KMS-11 (cell line): ENCODE results near the gene ZNG1A.
A peak's percentile ranks its signal among the peaks of the same experiment; 100 is the strongest.
"Not testable (repeated sequence)": the region's sequence is repeated elsewhere in the genome, so short reads cannot be mapped to it uniquely, and the experiment has no call there.

ENCODE experiments used
- H2AFZ ChIP-seq: fragments of 200-600 bp; sonication (generic); 2 replicates; pipeline ENCODE4 v1.6.1; 2016; ENCODE audit warnings: antibody characterized with exemption, mixed run types, low read depth
- H3K27ac ChIP-seq: fragments of 200-600 bp; sonication (generic); 2 replicates; pipeline ENCODE4 v1.6.1; 2016; ENCODE audit warnings: mild to moderate bottlenecking, mixed run types
- H3K27me3 ChIP-seq: fragments of 200-600 bp; sonication (generic); 2 replicates; pipeline ENCODE4 v1.6.1; 2017; ENCODE audit warnings: mild to moderate bottlenecking, low read depth, mixed run types, moderate library complexity; ENCODE audit not compliant: insufficient read depth
- H3K36me3 ChIP-seq: fragments of 200-600 bp; sonication (generic); 2 replicates; pipeline ENCODE4 v1.6.1; 2017; ENCODE audit warnings: mild to moderate bottlenecking, mixed run types; ENCODE audit not compliant: insufficient read depth
- H3K4me1 ChIP-seq: fragments of 200-600 bp; sonication (generic); 2 replicates; pipeline ENCODE4 v1.6.1; 2016; ENCODE audit warnings: mild to moderate bottlenecking, low read depth, mixed run types; ENCODE audit not compliant: poor library complexity, severe bottlenecking
- H3K4me2 ChIP-seq: fragments of 200-600 bp; sonication (generic); 2 replicates; pipeline ENCODE4 v1.7.0; 2016; ENCODE audit warnings: mild to moderate bottlenecking, mixed run types
- H3K4me3 ChIP-seq: fragments of 200-600 bp; sonication (generic); IDR thresholded peaks from 2 replicates; pipeline ENCODE4 v1.6.1; 2017; ENCODE audit warnings: low read depth, low read length, mixed read lengths; ENCODE audit not compliant: insufficient read depth
- H3K79me2 ChIP-seq: fragments of 200-600 bp; sonication (generic); 2 replicates; pipeline ENCODE4 v1.6.1; 2016; ENCODE audit warnings: low read depth, mixed run types; ENCODE audit not compliant: insufficient read depth
- H3K9ac ChIP-seq: fragments of 200-600 bp; sonication (generic); 2 replicates; pipeline ENCODE4 v1.6.1; 2016; ENCODE audit warnings: mild to moderate bottlenecking, mixed run types
- H4K20me1 ChIP-seq: fragments of 200-600 bp; sonication (generic); 2 replicates; pipeline ENCODE4 v1.6.1; 2016; ENCODE audit warnings: mild to moderate bottlenecking, mixed run types; ENCODE audit not compliant: insufficient read depth
- TF ChIP-seq, protein P1 (sequence below): fragments of 200-600 bp; sonication (generic); conservative IDR thresholded peaks from 2 replicates; pipeline ENCODE4 v1.6.1; 2017; ENCODE audit warnings: low read depth, mild to moderate bottlenecking, antibody characterized with exemption, low read length, moderate library complexity, mixed read lengths

Gene ZNG1A

DNA sequence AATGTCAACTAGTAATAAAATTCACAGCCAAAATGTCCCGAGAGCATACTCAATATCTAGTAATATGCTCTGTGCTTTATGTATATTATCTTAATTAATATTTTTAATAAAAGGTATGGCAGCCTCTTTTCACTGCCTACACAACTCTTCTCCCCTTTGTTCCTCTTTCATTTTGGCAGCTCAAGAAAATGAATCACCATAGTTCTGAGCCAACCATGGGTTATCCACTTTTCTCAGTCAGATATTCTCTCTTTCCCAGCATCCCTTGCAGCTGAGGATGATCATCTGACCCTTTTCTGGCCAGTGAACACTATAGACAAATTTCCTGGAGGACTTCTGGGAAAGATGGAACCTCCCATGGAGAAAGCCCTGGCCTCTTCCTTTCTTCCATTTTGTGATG, 27.6 kb upstream of the ZNG1A start:
- H3K27me3 ChIP-seq: no peaks in the 10 kb centered on the region
- no peaks in the 10 kb centered on the region for H3K79me2 ChIP-seq
- TF ChIP-seq, protein P1, sequence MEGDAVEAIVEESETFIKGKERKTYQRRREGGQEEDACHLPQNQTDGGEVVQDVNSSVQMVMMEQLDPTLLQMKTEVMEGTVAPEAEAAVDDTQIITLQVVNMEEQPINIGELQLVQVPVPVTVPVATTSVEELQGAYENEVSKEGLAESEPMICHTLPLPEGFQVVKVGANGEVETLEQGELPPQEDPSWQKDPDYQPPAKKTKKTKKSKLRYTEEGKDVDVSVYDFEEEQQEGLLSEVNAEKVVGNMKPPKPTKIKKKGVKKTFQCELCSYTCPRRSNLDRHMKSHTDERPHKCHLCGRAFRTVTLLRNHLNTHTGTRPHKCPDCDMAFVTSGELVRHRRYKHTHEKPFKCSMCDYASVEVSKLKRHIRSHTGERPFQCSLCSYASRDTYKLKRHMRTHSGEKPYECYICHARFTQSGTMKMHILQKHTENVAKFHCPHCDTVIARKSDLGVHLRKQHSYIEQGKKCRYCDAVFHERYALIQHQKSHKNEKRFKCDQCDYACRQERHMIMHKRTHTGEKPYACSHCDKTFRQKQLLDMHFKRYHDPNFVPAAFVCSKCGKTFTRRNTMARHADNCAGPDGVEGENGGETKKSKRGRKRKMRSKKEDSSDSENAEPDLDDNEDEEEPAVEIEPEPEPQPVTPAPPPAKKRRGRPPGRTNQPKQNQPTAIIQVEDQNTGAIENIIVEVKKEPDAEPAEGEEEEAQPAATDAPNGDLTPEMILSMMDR: no peak
- no peak overlapping the region for H2AFZ ChIP-seq
- no peak overlapping the region for H3K4me3 ChIP-seq
- H3K36me3 ChIP-seq: no peaks in the 10 kb centered on the region
- H3K4me1 ChIP-seq: no peaks in the 10 kb centered on the region
- H3K9ac ChIP-seq: no peak overlapping the region
- H4K20me1 ChIP-seq: no peaks in the 10 kb centered on the region
- H3K4me2 ChIP-seq: no peak overlapping the region
- H3K27ac ChIP-seq: no peak overlapping the region

DNA sequence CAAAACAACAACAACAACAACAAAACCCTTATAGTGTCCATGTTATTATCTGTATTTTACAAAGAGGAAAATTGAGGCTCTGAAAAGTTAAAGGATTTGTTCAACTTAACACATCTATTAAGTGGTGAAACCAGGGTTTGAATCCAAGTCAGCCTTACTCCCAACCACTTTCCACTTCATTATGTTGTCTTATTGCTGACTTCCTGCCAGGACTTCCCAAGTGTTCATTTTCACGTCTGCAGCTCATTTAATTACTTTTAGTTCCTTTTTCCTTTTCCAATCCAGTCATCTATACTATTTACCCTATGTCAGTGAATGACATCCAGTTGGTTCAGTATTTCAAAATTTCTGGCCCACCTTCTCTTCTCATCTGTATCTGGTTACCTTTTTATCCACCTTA, 20.7 kb upstream of the ZNG1A start:
- H4K20me1 ChIP-seq, H3K27me3 ChIP-seq, H3K4me2 ChIP-seq, H3K4me3 ChIP-seq, H3K9ac ChIP-seq, H3K79me2 ChIP-seq, H3K4me1 ChIP-seq, H3K27ac ChIP-seq, H2AFZ ChIP-seq, H3K36me3 ChIP-seq: not testable (repeated sequence)

DNA sequence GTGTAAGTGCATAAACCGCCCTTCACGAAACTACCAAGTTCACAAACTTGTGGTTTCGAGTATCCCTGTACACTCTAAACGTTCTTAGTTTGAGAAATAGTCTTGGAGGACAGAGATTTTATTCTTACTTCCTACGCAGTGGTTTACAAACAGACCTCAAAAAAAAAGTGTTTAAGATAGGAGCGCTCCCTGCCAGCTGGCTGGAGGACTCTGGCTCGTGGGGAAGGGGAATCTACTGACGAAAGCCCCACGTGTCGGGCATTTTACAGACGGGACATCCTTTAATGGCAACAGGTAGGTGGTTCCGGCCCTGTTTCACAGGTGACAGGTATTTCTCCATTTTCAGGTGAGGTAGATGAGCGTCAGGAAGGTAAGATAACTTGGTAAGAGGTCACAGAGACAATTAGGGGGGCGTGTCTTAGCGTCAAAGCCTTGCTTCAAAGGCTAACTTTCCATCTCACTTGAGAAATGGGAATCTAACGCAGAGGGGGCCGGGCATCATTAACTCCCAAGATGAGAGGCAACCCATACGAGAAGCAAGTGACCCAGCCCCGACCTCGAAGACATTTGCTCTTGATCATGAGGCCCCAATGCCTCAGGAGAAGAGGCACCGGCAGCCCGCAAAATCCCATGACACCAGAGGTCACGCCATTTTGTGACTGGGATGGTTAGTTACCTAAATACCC, 573 bp downstream of the ZNG1A start:
- peak overlapping the region; percentile 42; the same call in 1 of the 2 replicates for H3K4me2 ChIP-seq
- H2AFZ ChIP-seq, H4K20me1 ChIP-seq, H3K4me1 ChIP-seq, H3K79me2 ChIP-seq, H3K4me3 ChIP-seq, H3K36me3 ChIP-seq, H3K27me3 ChIP-seq, H3K27ac ChIP-seq: not testable (repeated sequence)
- H3K9ac ChIP-seq: peak overlapping the region; percentile 25; the same call in 1 of the 2 replicates

DNA sequence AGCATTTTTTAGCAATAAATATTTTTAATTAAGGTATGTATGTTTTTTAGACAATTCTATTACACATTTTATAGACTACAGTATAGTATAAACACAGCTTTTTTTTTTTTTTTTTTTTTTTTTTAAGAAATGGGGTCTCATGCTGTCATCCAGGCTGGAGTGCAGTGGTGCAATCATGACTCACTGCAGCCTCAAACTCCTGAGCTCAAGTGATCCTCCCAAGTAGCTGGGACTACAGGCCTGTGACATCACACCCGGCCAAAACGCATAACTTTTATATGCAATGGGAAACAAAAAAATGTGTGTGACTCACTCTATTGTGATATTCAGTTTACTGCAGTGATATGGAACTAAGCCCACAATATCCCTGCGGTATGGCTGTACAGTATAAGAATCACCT, 9.1 kb downstream of the ZNG1A start:
- H3K79me2 ChIP-seq, H3K27me3 ChIP-seq, H3K4me2 ChIP-seq, H3K9ac ChIP-seq, H3K36me3 ChIP-seq, H3K4me1 ChIP-seq, H2AFZ ChIP-seq, H3K4me3 ChIP-seq, H4K20me1 ChIP-seq, H3K27ac ChIP-seq: not testable (repeated sequence)

DNA sequence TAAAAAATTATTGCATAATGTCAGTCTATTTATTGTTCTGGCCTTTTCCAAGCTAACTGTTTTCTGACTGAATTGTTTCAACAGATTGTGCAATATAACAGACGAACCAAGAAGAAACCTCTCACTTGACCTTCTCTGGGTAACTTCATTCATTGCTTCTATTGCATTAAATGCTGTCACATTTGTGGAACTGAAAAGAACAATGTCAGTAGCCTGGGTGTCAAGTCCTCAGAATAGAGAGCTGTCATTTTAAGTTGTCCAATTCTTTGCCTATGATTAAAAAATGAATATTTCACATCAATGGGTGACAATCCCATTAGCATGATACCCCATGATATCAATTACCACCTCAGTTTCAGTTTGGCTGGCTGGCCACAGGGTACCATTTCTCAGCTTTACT, 19.0 kb downstream of the ZNG1A start:
- not testable (repeated sequence) for H4K20me1 ChIP-seq, H3K27me3 ChIP-seq, H3K79me2 ChIP-seq, H3K36me3 ChIP-seq, H3K4me3 ChIP-seq, H3K4me1 ChIP-seq, H3K9ac ChIP-seq, H3K27ac ChIP-seq, H2AFZ ChIP-seq, H3K4me2 ChIP-seq

DNA sequence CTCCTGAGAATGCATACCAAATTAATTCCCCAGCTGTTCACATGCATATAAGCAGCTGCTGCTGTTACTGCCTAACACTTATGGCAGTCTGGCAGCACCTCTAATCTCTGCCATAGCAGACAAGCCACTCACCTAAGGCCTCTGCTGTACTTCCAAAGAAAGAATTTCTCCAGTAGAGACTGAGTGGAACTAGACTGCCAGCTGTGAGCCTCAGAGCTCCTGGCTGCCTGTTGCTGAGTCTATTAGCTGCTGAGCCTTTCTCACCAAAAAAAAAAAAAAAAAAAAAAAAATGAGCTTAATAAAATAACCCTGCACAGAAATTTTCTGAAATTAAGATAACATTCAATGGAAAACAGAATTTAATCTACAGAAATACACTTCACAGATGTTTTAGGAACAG, 27.7 kb downstream of the ZNG1A start:
- H3K4me3 ChIP-seq, H3K79me2 ChIP-seq, H3K27ac ChIP-seq, H3K9ac ChIP-seq, H3K36me3 ChIP-seq, H3K4me2 ChIP-seq, H2AFZ ChIP-seq, H3K4me1 ChIP-seq, H3K27me3 ChIP-seq, H4K20me1 ChIP-seq: not testable (repeated sequence)

DNA sequence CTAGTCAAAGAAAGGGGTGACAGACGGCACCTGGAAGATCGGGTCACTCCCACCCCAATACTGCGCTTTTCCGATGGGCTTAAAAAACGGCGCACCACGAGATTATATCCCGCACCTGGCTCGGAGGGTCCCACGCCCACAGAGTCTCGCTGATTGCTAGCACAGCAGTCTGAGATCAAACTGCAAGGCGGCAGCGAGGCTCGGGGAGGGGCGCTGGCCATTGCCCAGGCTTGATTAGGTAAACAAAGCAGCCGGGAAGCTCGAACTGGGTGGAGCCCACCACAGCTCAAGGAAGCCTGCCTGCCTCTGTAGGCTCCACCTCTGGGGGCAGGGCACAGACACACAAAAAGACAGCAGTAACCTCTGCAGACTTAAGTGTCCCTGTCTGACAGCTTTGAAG, 39.0 kb downstream of the ZNG1A start:
- not testable (repeated sequence) for H3K27me3 ChIP-seq, H3K79me2 ChIP-seq

DNA sequence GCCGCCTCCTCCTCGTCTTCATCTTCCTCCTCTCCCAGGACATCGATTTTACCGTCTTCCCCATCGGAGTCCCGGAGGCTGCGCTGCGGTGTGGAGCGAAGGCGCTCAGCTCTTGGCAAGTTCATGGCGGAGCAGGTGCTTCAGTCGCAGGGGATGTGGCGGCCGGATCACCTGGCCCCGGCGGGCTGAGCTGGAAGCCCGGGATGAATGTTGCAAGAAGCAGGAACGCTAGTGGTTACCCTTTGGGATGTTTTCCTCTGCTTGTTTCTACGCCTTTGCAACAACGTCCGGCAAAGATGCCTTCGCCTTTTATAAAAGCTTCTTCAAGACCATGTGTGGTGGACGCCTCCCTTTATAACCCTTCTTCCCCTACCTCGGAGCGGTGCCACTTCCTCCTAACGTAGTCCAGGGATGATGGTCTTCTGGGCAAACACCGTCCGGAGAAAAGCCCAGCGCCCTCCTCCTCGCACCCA, 60.8 kb downstream of the ZNG1A start, which contains the start of gene FOXD4:
Gene FOXD4 (minus strand): TSS at position 423 of the 473 bp plus-strand sequence. CDS start 298 bp downstream, at position 125.
- not testable (repeated sequence) for H3K79me2 ChIP-seq, H2AFZ ChIP-seq, H3K36me3 ChIP-seq, H3K9ac ChIP-seq, H3K27ac ChIP-seq, H3K4me1 ChIP-seq, H4K20me1 ChIP-seq, H3K4me2 ChIP-seq, H3K4me3 ChIP-seq, H3K27me3 ChIP-seq

More for the DNA sequence above, 39.0 kb downstream of the ZNG1A start:
- H3K4me1 ChIP-seq, H2AFZ ChIP-seq, H3K36me3 ChIP-seq, H4K20me1 ChIP-seq, H3K9ac ChIP-seq, H3K4me2 ChIP-seq, H3K4me3 ChIP-seq, H3K27ac ChIP-seq: not testable (repeated sequence)

DNA sequence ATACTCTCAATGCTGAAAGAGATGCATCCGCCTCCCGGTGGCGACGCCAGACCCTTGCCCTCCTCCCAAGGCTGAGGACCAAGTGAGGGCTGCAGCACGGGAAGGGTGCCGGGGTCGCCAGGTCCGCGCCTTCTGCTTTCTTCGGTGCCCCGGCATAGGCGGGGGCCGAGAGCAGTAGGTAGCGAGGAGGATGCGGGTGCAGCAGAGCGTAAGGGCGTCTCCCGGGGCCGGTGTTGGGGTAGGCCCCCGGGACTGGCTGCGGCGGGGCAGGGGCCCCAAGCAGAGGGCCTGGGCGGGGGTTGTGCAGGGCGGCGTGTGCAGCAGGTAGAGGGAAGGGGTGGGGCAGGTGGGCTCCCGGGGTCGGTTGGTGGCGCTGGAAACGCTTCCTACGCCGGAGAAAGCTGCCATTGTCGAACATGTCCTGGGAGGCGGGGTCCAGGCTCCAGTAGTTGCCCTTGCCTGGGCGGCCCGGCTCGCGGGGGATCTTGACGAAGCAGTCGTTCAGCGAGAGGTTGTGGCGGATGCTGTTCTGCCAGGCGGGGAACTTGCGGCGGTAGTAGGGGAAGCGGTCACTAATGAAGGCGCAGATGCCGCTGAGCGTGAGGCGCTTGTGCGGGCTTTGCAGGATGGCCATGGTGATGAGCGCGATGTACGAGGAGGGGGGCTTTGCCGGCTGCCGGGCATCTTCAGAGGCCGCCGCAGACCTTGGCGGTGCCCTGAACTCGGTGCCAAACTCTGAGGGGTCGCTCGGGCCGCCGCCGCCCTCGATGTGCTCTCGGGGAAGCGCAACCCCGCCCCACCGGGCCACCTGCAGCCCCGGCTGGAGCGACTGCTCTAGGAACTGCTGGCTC, 61.5 kb downstream of the ZNG1A start:
- not testable (repeated sequence) for H3K9ac ChIP-seq, H3K4me3 ChIP-seq, H3K27me3 ChIP-seq, H2AFZ ChIP-seq, H3K27ac ChIP-seq, H4K20me1 ChIP-seq, H3K36me3 ChIP-seq, H3K79me2 ChIP-seq, H3K4me2 ChIP-seq, H3K4me1 ChIP-seq
